Stomach (tissue), 4 donors: Measurements from ENCODE around the gene ARHGAP10.

ENCODE experiments used
- CTCF ChIP-seq, 7 experiments: fragments of 450-650 bp in 4 of 7; fragments of 200-600 bp in 3 of 7; sonication (generic) in 3 of 7; IDR thresholded peaks; one replicate each; pipeline ENCODE4 v1.5.1; 2016 to 2019; ENCODE audit warnings: antibody characterized with exemption in 7 of 7, control low read depth in 2 of 7, mild to moderate bottlenecking in 1 of 7
- EP300 ChIP-seq: sonication (generic); formaldehyde crosslinking; IDR thresholded peaks from one replicate; pipeline ENCODE4 v1.6.1; 2017; ENCODE audit warnings: antibody characterized with exemption
- POLR2A ChIP-seq, 4 donors: fragments of 450-650 bp; IDR thresholded peaks; one replicate each; pipeline ENCODE4 v1.6.1; 2016; ENCODE audit warnings: antibody characterized with exemption in 4 of 4, control low read depth in 2 of 4, mild to moderate bottlenecking in 1 of 4, moderate library complexity in 1 of 4
- POLR2AphosphoS5 ChIP-seq, 3 donors: sonication (generic); formaldehyde crosslinking; IDR thresholded peaks; one replicate each; pipeline ENCODE4 v1.6.1; 2016; ENCODE audit warnings: antibody characterized with exemption in 3 of 3

- TF ChIP-seq CTCF (IDR thresholded peaks at IDR 0.05), result no peak
- no peak for TF ChIP-seq POLR2AphosphoS5 (IDR thresholded peaks at IDR 0.05)
- TF ChIP-seq POLR2A (IDR thresholded peaks at IDR 0.05), result no peak
- TF ChIP-seq EP300, result no peak
Observed at GRCh38 chr4:147848634-147849033, 116.7 kb downstream of the ARHGAP10 start.
